H1 (cell line): ENCODE measurements around the gene TMEM253. TPM values are rescaled to one million over a fixed set of nuclear protein-coding genes. Genes with fewer than 3 reads are reported as not detected.

Experiments used
- CTCF ChIA-PET: fragments of 300-600 bp; sonication (Branson Sonifier 250); formaldehyde crosslinking; loops from one replicate; lab custom pipeline; 2021; ENCODE audit not compliant: partially characterized antibody; lab: Charles Lee
- POLR2A ChIA-PET: fragments of 300-600 bp; sonication (Branson Sonifier 250); formaldehyde crosslinking; loops from one replicate; lab custom pipeline; 2021; ENCODE audit warnings: inconsistent platforms; ENCODE audit not compliant: partially characterized antibody; lab: Charles Lee
- DNase-seq, 2 experiments: peaks; one replicate each; pipeline versions ENCODE4 v3.0.0 to v3.0.0-alpha.2; 2010 to 2022; ENCODE audit warnings: low spot score in 2 of 2, low read depth in 1 of 2, mixed read lengths in 1 of 2
- FAIRE-seq: peaks from 2 replicates; lab custom pipeline; 2011; peaks lifted over from hg19 to GRCh38; lab: Jason Lieb, UNC
- H2AFZ ChIP-seq: 2 replicates; pipeline ENCODE4 v1.8.1; 2012; ENCODE audit warnings: low read length, inconsistent platforms
- H2AK5ac ChIP-seq: 2 replicates; pipeline ENCODE4 v1.6.1; 2013; ENCODE audit warnings: low read depth, low read length
- H2BK120ac ChIP-seq: replicated peaks from 2 replicates; pipeline ENCODE3; 2013; ENCODE audit warnings: low read depth, low read length, inconsistent platforms
- H2BK12ac ChIP-seq: 2 replicates; pipeline ENCODE4 v1.6.1; 2013; ENCODE audit warnings: low read depth, low read length
- H2BK15ac ChIP-seq: 2 replicates; pipeline ENCODE4 v1.6.1; 2013; ENCODE audit warnings: low read length
- H2BK20ac ChIP-seq: 2 replicates; pipeline ENCODE4 v1.6.1; 2013; ENCODE audit warnings: low read length
- H2BK5ac ChIP-seq: 2 replicates; pipeline ENCODE4 v1.6.1; 2013; ENCODE audit warnings: low read depth, low read length
- H3K14ac ChIP-seq: 2 replicates; pipeline ENCODE4 v1.6.1; 2013; ENCODE audit warnings: inconsistent platforms; ENCODE audit not compliant: insufficient read length
- H3K18ac ChIP-seq: 2 replicates; pipeline ENCODE4 v1.6.1; 2013; ENCODE audit warnings: low read length; ENCODE audit errors: extremely low read depth
- H3K23ac ChIP-seq: 2 replicates; pipeline ENCODE4 v1.6.1; 2013; ENCODE audit warnings: inconsistent platforms; ENCODE audit not compliant: insufficient read length
- H3K23me2 ChIP-seq: 2 replicates; pipeline ENCODE4 v1.6.1; 2013; ENCODE audit warnings: low read depth, low read length
- H3K27ac ChIP-seq: 2 replicates; pipeline ENCODE4 v1.6.1; 2011; ENCODE audit warnings: low read depth, low read length, inconsistent platforms
- H3K27me3 ChIP-seq, 4 experiments: replicated peaks in 1 of 4; 1 replicate in 1 of 4; 2 replicates in 3 of 4; pipeline versions ENCODE4 v1.6.1 to v1.8.1; 2011 to 2013; ENCODE audit warnings: low read length in 3 of 4, mild to moderate bottlenecking in 3 of 4, inconsistent platforms in 2 of 4, mixed read lengths in 2 of 4, moderate library complexity in 1 of 4; ENCODE audit not compliant: control insufficient read depth in 3 of 4, insufficient read depth in 3 of 4; ENCODE audit errors: extremely low read depth in 1 of 4
- H3K36me3 ChIP-seq, 4 experiments: 2 replicates each; pipeline versions ENCODE4 v1.6.1 to v1.8.1; 2011 to 2013; ENCODE audit warnings: mild to moderate bottlenecking in 4 of 4, low read length in 3 of 4, moderate library complexity in 2 of 4, control low read depth in 1 of 4, inconsistent platforms in 1 of 4; ENCODE audit not compliant: insufficient read depth in 4 of 4, control insufficient read depth in 2 of 4
- H3K4ac ChIP-seq: replicated peaks from 2 replicates; pipeline ENCODE3; 2013; ENCODE audit warnings: low read length, low read depth, mixed read lengths, inconsistent platforms; ENCODE audit not compliant: insufficient read length
- H3K4me1 ChIP-seq, 4 experiments: replicated peaks in 1 of 4; 1 replicate in 1 of 4; 2 replicates in 3 of 4; pipeline versions ENCODE4 v1.6.1 to v1.8.1; 2011 to 2013; ENCODE audit warnings: low read length in 3 of 4, inconsistent platforms in 2 of 4, mixed read lengths in 1 of 4; ENCODE audit not compliant: insufficient read depth in 4 of 4, control insufficient read depth in 3 of 4
- H3K4me2 ChIP-seq, 2 experiments: 2 replicates each; pipeline versions ENCODE4 v1.6.1 to v1.8.1; 2011 to 2013; ENCODE audit warnings: low read depth in 2 of 2, low read length in 2 of 2, control low read depth in 1 of 2, inconsistent platforms in 1 of 2, mild to moderate bottlenecking in 1 of 2; ENCODE audit not compliant: insufficient read depth in 1 of 2
- H3K4me3 ChIP-seq, 4 experiments: fragments of 200-600, 300-600 bp in 1 of 4; sonication (generic), shearing (Covaris generic), sonication (Bioruptor Twin) in 1 of 4; 2 replicates each; pipeline versions ENCODE4 v1.5.1 to v1.8.1; 2011 to 2016; ENCODE audit warnings: low read length in 4 of 4, low read depth in 3 of 4, control low read depth in 2 of 4, inconsistent platforms in 2 of 4, mild to moderate bottlenecking in 2 of 4, mixed read lengths in 1 of 4, moderate library complexity in 1 of 4; ENCODE audit not compliant: insufficient read depth in 2 of 4; ENCODE audit errors: extremely low read depth in 1 of 4
- H3K56ac ChIP-seq: replicated peaks from 2 replicates; pipeline ENCODE3; 2013; ENCODE audit warnings: low read depth, mild to moderate bottlenecking, mixed read lengths, low read length, inconsistent platforms; ENCODE audit not compliant: insufficient read length
- H3K79me1 ChIP-seq: 2 replicates; pipeline ENCODE4 v1.6.1; 2013; ENCODE audit warnings: low read depth, low read length, control low read depth
- H3K79me2 ChIP-seq, 2 experiments: 2 replicates each; pipeline versions ENCODE4 v1.6.1 to v1.8.1; 2012 to 2013; ENCODE audit warnings: low read length in 2 of 2, mild to moderate bottlenecking in 2 of 2, inconsistent platforms in 1 of 2; ENCODE audit not compliant: insufficient read depth in 2 of 2, control insufficient read depth in 1 of 2
- H3K9ac ChIP-seq, 4 experiments: replicated peaks in 1 of 4; 1 replicate in 1 of 4; 2 replicates in 3 of 4; pipeline versions ENCODE4 v1.6.1 to v1.8.1; 2011 to 2013; ENCODE audit warnings: low read depth in 3 of 4, low read length in 3 of 4, control low read depth in 2 of 4, mild to moderate bottlenecking in 2 of 4, moderate library complexity in 2 of 4, inconsistent platforms in 1 of 4; ENCODE audit errors: extremely low read depth in 1 of 4
- H3K9me3 ChIP-seq, 2 experiments: 2 replicates each; pipeline versions ENCODE4 v1.6.1 to v1.8.1; 2012 to 2013; ENCODE audit warnings: mild to moderate bottlenecking in 2 of 2, moderate library complexity in 2 of 2, control low read depth in 1 of 2, inconsistent platforms in 1 of 2, low read depth in 1 of 2, low read length in 1 of 2, mixed read lengths in 1 of 2; ENCODE audit not compliant: insufficient read depth in 2 of 2
- H4K20me1 ChIP-seq, 2 experiments: replicated peaks in 1 of 2; 2 replicates each; pipeline versions ENCODE3 to v1.8.1; 2011 to 2013; ENCODE audit warnings: inconsistent platforms in 2 of 2, low read length in 2 of 2, mild to moderate bottlenecking in 1 of 2; ENCODE audit not compliant: insufficient read depth in 2 of 2, control insufficient read depth in 1 of 2
- H4K5ac ChIP-seq: 2 replicates; pipeline ENCODE4 v1.6.1; 2013; ENCODE audit warnings: low read length, low read depth, mixed read lengths, inconsistent platforms; ENCODE audit not compliant: insufficient read length
- H4K8ac ChIP-seq: 2 replicates; pipeline ENCODE4 v1.8.0; 2013; ENCODE audit warnings: mild to moderate bottlenecking, moderate library complexity, low read length, inconsistent platforms; ENCODE audit not compliant: insufficient read depth; ENCODE audit errors: extremely low read depth
- H4K91ac ChIP-seq: replicated peaks from 2 replicates; pipeline ENCODE3; 2013; ENCODE audit warnings: low read length, mixed read lengths, inconsistent platforms; ENCODE audit not compliant: insufficient read length
- FOSL1 ChIP-seq: IDR thresholded peaks from 2 replicates; pipeline ENCODE4 v1.6.1; 2011; ENCODE audit warnings: mild to moderate bottlenecking, low read depth, low read length, moderate library complexity; ENCODE audit not compliant: insufficient read depth
- KDM1A ChIP-seq: fragments of 200-600, 300-600 bp; sonication (generic); IDR thresholded peaks from 2 replicates; pipeline ENCODE4 v1.7.1; 2016; ENCODE audit warnings: mild to moderate bottlenecking, low read length, borderline replicate concordance
- SP1 ChIP-seq: IDR thresholded peaks from 2 replicates; pipeline ENCODE4 v1.6.1; 2011; ENCODE audit warnings: low read depth, low read length
- TBP ChIP-seq: IDR thresholded peaks from 2 replicates; pipeline ENCODE4 v1.6.1; 2011; ENCODE audit warnings: low read depth, low read length, improper control_type of control experiment
- YY1 ChIP-seq: IDR thresholded peaks from 2 replicates; pipeline ENCODE4 v1.6.1; 2011; ENCODE audit warnings: low read depth, mild to moderate bottlenecking, low read length
- WGBS, 2 experiments: shearing (Covaris generic) in 1 of 2; methylation state at CpG; one replicate each; pipeline versions ENCODE4 v1.1.6 to v1.1.7; 2013 to 2015; ENCODE audit warnings: low lambda C conversion rate in 2 of 2, mixed read lengths in 2 of 2, inconsistent platforms in 1 of 2, low coverage in 1 of 2, missing lambda C conversion rate in 1 of 2; ENCODE audit not compliant: insufficient replicate concordance in 2 of 2, insufficient coverage in 1 of 2, insufficient read length in 1 of 2; ENCODE audit errors: extremely low coverage in 1 of 2, missing lambda C conversion rate in 1 of 2; 5-methylcytosine and 5-hydroxymethylcytosine counted together
- polyA plus RNA-seq, 7 experiments: library from polyadenylated mRNA; depleted of rRNA in 3 of 7; stranded (reverse) in 5 of 7; unstranded in 2 of 7; fragments of >200 nt in 5 of 7; fragments of 200-250 nt in 2 of 7; gene quantifications; 1 replicate in 5 of 7; 2 replicates in 1 of 7; 4 replicates in 1 of 7; pipeline versions ENCODE4 v1.2.1 to v1.2.3, GENCODE V29; 2011 to 2013; ENCODE audit warnings: missing spikeins in 2 of 7, mixed read lengths in 2 of 7
- total RNA-seq: library from RNA; stranded (reverse); fragmentation: NEBNext Ultra II Directional; extraction: Animal tissue kit (Norgen Biotek cat#: 25700); gene quantifications from 2 replicates; pipeline ENCODE4 v1.2.1, GENCODE V29; 2021
- TF ChIP-seq, protein P1 (sequence below), 3 experiments: IDR thresholded peaks; 1 replicate in 2 of 3; 2 replicates in 1 of 3; pipeline versions ENCODE4 v1.5.1 to v1.6.1; 2011; ENCODE audit warnings: low read length in 3 of 3, mild to moderate bottlenecking in 3 of 3, inconsistent platforms in 2 of 3, low read depth in 1 of 3, moderate library complexity in 1 of 3; ENCODE audit not compliant: insufficient read depth in 1 of 3; ENCODE audit errors: control extremely low read depth in 1 of 3
- TF ChIP-seq, protein P2 (sequence below): IDR thresholded peaks from 2 replicates; pipeline ENCODE4 v1.6.1; 2011; ENCODE audit warnings: low read length, improper control_type of control experiment

Gene TMEM253
- total and polyA plus RNA-seq, 2 of the 8 experiments (the other 6 are each of a cell fraction or from before 2014, with no cell fraction given) = 1.9 to 2.2 TPM

DNA sequence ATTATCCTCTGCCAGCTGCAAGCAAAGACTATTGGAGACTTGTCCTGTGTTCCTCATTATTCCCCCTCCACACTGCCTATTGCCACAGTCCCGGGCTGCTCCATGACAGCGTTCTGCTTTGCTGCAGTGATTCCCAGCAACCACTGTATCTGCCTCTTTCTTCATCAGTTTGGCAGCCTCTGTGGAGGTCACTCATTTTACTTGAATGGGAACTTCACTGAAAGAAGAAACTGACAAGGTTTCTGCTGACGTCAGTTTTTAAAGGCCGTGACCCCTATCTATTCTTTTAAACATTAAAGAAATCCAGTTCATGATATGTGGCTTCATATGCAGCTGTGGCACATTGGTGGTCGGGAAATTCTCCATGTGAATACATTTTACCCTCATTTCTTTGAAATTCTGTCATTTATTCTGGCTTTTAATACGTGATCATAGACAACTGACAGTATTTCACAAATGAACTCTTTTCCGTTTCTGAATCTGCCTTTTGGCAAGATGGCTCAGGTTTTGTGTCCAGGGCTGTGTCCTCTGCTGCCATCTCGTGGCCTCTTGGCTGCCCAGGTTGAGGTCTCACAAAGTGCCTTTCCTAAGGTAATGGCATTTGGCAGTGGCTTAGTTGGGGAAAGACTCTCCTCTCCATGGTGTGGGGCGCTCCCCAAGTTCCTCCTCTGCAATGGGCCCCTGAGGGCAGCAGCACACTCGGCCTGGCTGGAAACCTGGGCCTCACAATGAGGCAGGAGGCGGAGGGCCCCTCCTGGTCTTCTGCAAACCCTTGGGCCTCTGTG, 5.8 kb downstream of the TMEM253 start:
- CTCF ChIA-PET = interaction anchor here (0.7 to 11.0 kb wide), 14 partner anchors 11 to 146 kb away, joined by 3 to 239 read pairs (median 6); partner anchors contain the start of gene ARHGEF40
- Histone ChIP-seq H3K14ac (no peak overlapping the region), H3K9ac (no peak overlapping the region)
- TF ChIP-seq, protein P1, sequence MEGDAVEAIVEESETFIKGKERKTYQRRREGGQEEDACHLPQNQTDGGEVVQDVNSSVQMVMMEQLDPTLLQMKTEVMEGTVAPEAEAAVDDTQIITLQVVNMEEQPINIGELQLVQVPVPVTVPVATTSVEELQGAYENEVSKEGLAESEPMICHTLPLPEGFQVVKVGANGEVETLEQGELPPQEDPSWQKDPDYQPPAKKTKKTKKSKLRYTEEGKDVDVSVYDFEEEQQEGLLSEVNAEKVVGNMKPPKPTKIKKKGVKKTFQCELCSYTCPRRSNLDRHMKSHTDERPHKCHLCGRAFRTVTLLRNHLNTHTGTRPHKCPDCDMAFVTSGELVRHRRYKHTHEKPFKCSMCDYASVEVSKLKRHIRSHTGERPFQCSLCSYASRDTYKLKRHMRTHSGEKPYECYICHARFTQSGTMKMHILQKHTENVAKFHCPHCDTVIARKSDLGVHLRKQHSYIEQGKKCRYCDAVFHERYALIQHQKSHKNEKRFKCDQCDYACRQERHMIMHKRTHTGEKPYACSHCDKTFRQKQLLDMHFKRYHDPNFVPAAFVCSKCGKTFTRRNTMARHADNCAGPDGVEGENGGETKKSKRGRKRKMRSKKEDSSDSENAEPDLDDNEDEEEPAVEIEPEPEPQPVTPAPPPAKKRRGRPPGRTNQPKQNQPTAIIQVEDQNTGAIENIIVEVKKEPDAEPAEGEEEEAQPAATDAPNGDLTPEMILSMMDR (IDR thresholded peaks at IDR 0.05; ENCODE audit: control extremely low read depth in 1 of 3, insufficient read depth in 1 of 3, low read depth in 1 of 3, low read length in 3 of 3) = peak; percentile 88 to 97 (median 92)
- TF ChIP-seq YY1 (peak; percentile 84), FOSL1 (no peak), TBP (peak; percentile 17; the same call in 1 of the 2 replicates), KDM1A (no peak), SP1 (no peak)
- TF ChIP-seq, protein P2, sequence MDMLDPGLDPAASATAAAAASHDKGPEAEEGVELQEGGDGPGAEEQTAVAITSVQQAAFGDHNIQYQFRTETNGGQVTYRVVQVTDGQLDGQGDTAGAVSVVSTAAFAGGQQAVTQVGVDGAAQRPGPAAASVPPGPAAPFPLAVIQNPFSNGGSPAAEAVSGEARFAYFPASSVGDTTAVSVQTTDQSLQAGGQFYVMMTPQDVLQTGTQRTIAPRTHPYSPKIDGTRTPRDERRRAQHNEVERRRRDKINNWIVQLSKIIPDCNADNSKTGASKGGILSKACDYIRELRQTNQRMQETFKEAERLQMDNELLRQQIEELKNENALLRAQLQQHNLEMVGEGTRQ = no peak

More for the DNA sequence above, 5.8 kb downstream of the TMEM253 start:
- no peaks in the 10 kb centered on the region for H3K36me3 ChIP-seq
- peaks cover 0 to 7% of the 10 kb centered on the region in 2 experiments; a peak in 1 of 4 replicates for H3K79me2 ChIP-seq
- peak overlapping the region; percentile 19; the same call in 1 of the 2 replicates for H2BK12ac ChIP-seq
- DNase-seq (peak; percentile 70 to 88), FAIRE-seq (no peak)
- POLR2A ChIA-PET = interaction anchor here (1.1 to 7.2 kb wide), 4 partner anchors 10 to 36 kb away, joined by 5 to 64 read pairs (median 11); partner anchors contain the start of gene ARHGEF40
- H3K79me1 ChIP-seq = no peaks in the 10 kb centered on the region
- H4K8ac ChIP-seq = 0 out of 2 replicates have a peak overlapping the region, but pooled peaks have one; percentile 31
- no peak overlapping the region for H2AK5ac ChIP-seq
- no peak overlapping the region for H2BK120ac ChIP-seq
- H3K56ac ChIP-seq = no peak overlapping the region
- no peak overlapping the region for H4K91ac ChIP-seq
- peaks cover 2 to 24% (median 11%) of the 10 kb centered on the region in 4 experiments; a peak in 5 of 7 replicates for H3K4me1 ChIP-seq
- H3K4ac ChIP-seq = no peak overlapping the region
- H2BK20ac ChIP-seq = no peak overlapping the region; the same call in 1 of the 2 replicates
- H3K27ac ChIP-seq = no peak overlapping the region
- H3K23ac ChIP-seq = no peak overlapping the region
- 0 out of 2 replicates have a peak overlapping the region, but pooled peaks have one; percentile 62 for H3K18ac ChIP-seq
- peak overlapping the region; percentile 64; the same call in 1 of the 2 replicates for H2AFZ ChIP-seq
- H3K23me2 ChIP-seq = peaks cover 7% of the 10 kb centered on the region
- H3K4me2 ChIP-seq = peak overlapping the region in 1 of 2 experiments; percentile 12; a peak in 1 of 4 replicates
- H4K5ac ChIP-seq = no peak overlapping the region
- 42% methylated on average over 11 of the region's 11 CpGs; no CpG with 5 or more reads in 1 of the 2 experiments for WGBS, 2 experiments
- no peak overlapping the region; the same call in 1 of the 2 replicates for H2BK15ac ChIP-seq
- H3K9me3 ChIP-seq = no peaks in the 10 kb centered on the region
- no peaks in the 10 kb centered on the region for H4K20me1 ChIP-seq
- no peaks in the 10 kb centered on the region for H3K27me3 ChIP-seq
- H3K4me3 ChIP-seq = no peak overlapping the region; a peak in 1 of 8 replicates
- no peak overlapping the region for H2BK5ac ChIP-seq
